CD4-positive, CD25-positive, alpha-beta regulatory T cell (primary cell): ENCODE data around the gene LMO2. TPM values are rescaled to one million over a fixed set of nuclear protein-coding genes. Genes with fewer than 3 reads are reported as not detected.
A peak's percentile ranks its signal among the peaks of the same experiment; 100 is the strongest.

ENCODE experiments used
- ATAC-seq, 2 donors: fragments of 150-1000 bp; cut with Tn5 transposase; one replicate each; pipeline ENCODE4 v1.10.0; 2021; ENCODE audit warnings: low read depth in 2 of 2, moderate number of reproducible peaks in 2 of 2, moderate library complexity in 1 of 2
- DNase-seq, 3 donors: peaks; one replicate each; pipeline versions ENCODE4 v3.0.0 to v3.0.0-alpha.2; 2012 to 2022; ENCODE audit warnings: mixed read lengths in 1 of 3
- H3K27ac ChIP-seq: one replicate; pipeline ENCODE4 v1.7.0; 2013; ENCODE audit warnings: mild to moderate bottlenecking, low read length; ENCODE audit not compliant: insufficient read depth, poor library complexity, severe bottlenecking
- H3K27me3 ChIP-seq: one replicate; pipeline ENCODE4 v1.7.0; 2013; ENCODE audit warnings: low read length; ENCODE audit not compliant: control insufficient read depth, insufficient read depth
- H3K36me3 ChIP-seq: one replicate; pipeline ENCODE4 v1.7.0; 2013; ENCODE audit warnings: mild to moderate bottlenecking, low read length, moderate library complexity; ENCODE audit not compliant: control insufficient read depth, insufficient read depth
- H3K4me1 ChIP-seq: 2 replicates; pipeline ENCODE4 v1.7.0; 2013; ENCODE audit warnings: mild to moderate bottlenecking, low read length; ENCODE audit not compliant: insufficient read depth, control insufficient read depth, poor library complexity, severe bottlenecking
- H3K4me3 ChIP-seq: one replicate; pipeline ENCODE4 v1.7.0; 2013; ENCODE audit warnings: low read depth, mild to moderate bottlenecking, low read length, moderate library complexity
- H3K9me3 ChIP-seq, 2 experiments: 1 replicate in 1 of 2; 2 replicates in 1 of 2; pipeline ENCODE4 v1.7.0; 2013; ENCODE audit warnings: low read length in 2 of 2, mild to moderate bottlenecking in 1 of 2, moderate library complexity in 1 of 2; ENCODE audit not compliant: control insufficient read depth in 2 of 2
- H3K27ac Mint-ChIP-seq, 3 donors: one replicate each; pipeline ENCODE4 v1.8.0; 2020 to 2022; ENCODE audit warnings: mild to moderate bottlenecking in 3 of 3, mixed read lengths in 3 of 3, moderate library complexity in 2 of 3
- H3K27me3 Mint-ChIP-seq: one replicate; pipeline ENCODE4 v1.8.0; 2022; ENCODE audit warnings: mild to moderate bottlenecking, mixed read lengths
- H3K36me3 Mint-ChIP-seq: one replicate; pipeline ENCODE4 v1.8.0; 2020; ENCODE audit warnings: mixed read lengths
- H3K4me1 Mint-ChIP-seq, 4 donors: one replicate each; pipeline ENCODE4 v1.8.0; 2020 to 2022; ENCODE audit warnings: mixed read lengths in 4 of 4, mild to moderate bottlenecking in 1 of 4
- H3K4me3 Mint-ChIP-seq, 4 donors: one replicate each; pipeline ENCODE4 v1.8.0; 2020 to 2022; ENCODE audit warnings: mild to moderate bottlenecking in 4 of 4, mixed read lengths in 4 of 4, moderate library complexity in 3 of 4
- H3K9me3 Mint-ChIP-seq, 7 donors: one replicate each; pipeline ENCODE4 v1.8.0; 2020 to 2022; ENCODE audit warnings: mixed read lengths in 7 of 7, mild to moderate bottlenecking in 3 of 7, moderate library complexity in 2 of 7
- polyA plus RNA-seq, 4 donors: library from polyadenylated mRNA; unstranded; fragments of 300-500 nt; fragmentation: Illumina TruSeq; gene quantifications; one replicate each; pipeline ENCODE4 v1.2.3, GENCODE V29; 2021
- total RNA-seq: library from RNA; stranded (reverse); gene quantifications from one replicate; pipeline ENCODE4 v1.2.3, GENCODE V29; 2022

Gene LMO2
- total and polyA plus RNA-seq, 5 donors from 2014 or later = 0.13 to 1.9 TPM; not detected in 3

DNA sequence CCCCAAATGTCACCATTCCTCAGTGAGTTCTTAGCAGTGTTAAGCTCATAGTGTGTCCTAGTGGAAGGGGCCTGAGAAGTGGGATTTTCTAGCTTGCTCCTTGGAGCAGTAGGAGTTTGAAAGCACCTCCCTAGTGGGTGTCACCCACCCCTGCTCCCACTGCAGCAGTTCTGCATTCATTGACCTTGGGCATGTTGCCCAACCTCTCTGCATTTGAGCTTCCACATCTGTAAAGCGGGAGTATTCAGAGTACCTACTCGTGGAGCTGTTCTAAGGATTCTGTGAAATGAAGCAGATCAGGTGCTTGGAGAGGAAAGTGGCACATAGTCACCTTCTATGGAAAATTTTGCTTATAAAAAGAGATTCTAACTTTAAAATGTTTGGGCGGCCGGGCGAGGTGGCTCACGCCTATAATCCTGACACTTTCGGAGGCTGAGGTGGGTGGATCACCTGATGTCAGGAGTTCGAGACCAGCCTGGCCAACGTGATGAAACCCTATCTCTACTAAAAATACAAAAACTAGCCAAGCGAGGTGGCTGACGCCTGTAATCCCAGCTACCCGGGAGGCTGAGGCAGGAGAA, 16.9 kb downstream of the LMO2 start:
- no peaks in the 10 kb centered on the region for H3K36me3 ChIP-seq
- no peaks in the 10 kb centered on the region for H3K9me3 ChIP-seq
- peaks cover 8% of the 10 kb centered on the region for H3K4me1 ChIP-seq
- H3K27ac ChIP-seq = no peak overlapping the region
- Mint-ChIP-seq H3K27me3 (peaks cover 66% of the 10 kb centered on the region), H3K9me3 (peaks cover 0 to 3% (median 0%) of the 10 kb centered on the region in 7 donors), H3K36me3 (no peaks in the 10 kb centered on the region), H3K27ac (no peak overlapping the region), H3K4me1 (peaks cover 0 to 6% (median 1%) of the 10 kb centered on the region in 4 donors), H3K4me3 (no peak overlapping the region)
- ATAC-seq (no peak), DNase-seq (no peak)
- H3K4me3 ChIP-seq = no peak overlapping the region
- peaks cover 21% of the 10 kb centered on the region for H3K27me3 ChIP-seq

DNA sequence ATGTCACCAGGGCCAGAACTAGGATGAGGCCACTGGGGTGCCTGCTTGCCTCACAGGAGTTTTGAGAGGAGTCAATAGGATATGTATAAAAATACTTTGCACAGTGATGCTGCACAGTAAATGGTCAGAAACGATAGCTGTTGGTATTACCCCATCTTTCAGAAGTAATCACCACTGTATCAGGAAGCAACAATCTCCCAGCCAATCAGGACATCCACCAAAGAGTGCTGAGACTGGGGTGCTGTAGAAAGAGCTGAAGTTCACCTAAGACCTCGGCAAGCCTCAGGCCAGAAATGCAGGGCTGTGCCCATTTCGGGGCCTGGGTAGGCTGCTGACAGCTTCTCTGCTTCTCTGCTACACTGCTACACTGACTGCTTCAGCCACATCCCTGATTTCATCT, 17.4 kb downstream of the LMO2 start:
- H3K9me3 Mint-ChIP-seq = peaks cover 0 to 2% (median 0%) of the 10 kb centered on the region in 7 donors
- peaks cover 9% of the 10 kb centered on the region for H3K4me1 ChIP-seq
- no peak overlapping the region for H3K27ac Mint-ChIP-seq
- H3K4me3 Mint-ChIP-seq = no peak overlapping the region
- H3K36me3 ChIP-seq = no peaks in the 10 kb centered on the region
- H3K36me3 Mint-ChIP-seq = no peaks in the 10 kb centered on the region
- peaks cover 21% of the 10 kb centered on the region for H3K27me3 ChIP-seq
- no peak overlapping the region for H3K27ac ChIP-seq
- H3K4me3 ChIP-seq = no peak overlapping the region
- ATAC-seq (no peak), DNase-seq (no peak)
- peaks cover 0 to 10% (median 3%) of the 10 kb centered on the region in 4 donors for H3K4me1 Mint-ChIP-seq
- no peaks in the 10 kb centered on the region for H3K9me3 ChIP-seq
- peaks cover 69% of the 10 kb centered on the region for H3K27me3 Mint-ChIP-seq

DNA sequence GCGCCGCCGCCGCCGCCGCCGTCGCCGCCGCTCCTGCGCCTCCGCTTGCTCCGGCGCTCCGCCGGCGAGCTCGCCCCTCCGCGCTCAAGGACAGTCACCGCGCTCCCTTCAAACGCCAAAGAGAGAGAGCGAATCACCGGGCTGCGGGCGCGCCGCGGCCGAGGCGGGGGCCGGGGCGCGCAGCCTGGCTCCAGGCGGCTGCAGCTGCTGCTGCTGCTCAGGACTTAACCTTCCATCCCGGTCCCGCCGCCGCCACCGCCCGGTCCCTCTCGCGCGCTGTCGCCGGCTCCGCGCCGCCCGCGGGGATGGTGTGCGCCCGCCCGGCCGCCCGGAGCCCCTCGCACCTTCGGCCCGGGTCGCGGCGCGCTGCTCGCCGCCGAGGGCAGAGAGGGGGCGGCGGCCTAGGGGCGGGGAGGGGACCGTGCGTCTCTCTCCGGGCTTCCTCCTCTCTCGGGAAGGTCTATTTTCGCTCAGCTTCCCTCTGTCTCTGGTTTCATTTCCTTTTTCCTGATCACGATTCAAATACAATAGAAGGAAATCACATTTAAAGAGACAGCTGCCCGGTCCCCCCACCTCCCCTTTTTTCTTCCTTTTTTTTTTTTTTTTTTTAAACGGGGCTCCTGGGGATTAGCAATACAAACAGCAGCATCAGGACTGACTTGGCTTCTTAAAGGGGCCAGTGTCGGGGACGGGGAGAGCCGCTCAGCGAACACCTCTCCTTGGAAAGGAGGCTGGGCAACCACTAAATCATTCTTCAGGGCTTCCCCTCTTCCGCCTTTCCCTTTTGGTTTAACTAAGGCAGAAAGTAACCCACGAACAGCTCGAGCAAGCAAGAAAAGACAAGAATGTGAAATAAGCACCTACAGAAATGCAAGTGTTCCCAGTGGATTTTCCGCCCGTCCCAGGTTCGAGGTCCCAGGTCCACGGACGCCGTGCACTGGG, 22.1 kb downstream of the LMO2 start:
- H3K36me3 ChIP-seq = no peaks in the 10 kb centered on the region
- peaks cover 13% of the 10 kb centered on the region for H3K4me1 ChIP-seq
- Mint-ChIP-seq H3K27ac (peak overlapping the region in 2 of 3 donors; percentile 42 to 60), H3K36me3 (no peaks in the 10 kb centered on the region), H3K4me1 (peaks cover 0 to 19% (median 7%) of the 10 kb centered on the region in 4 donors), H3K27me3 (peaks cover 77% of the 10 kb centered on the region), H3K4me3 (peak overlapping the region; percentile 83 to 90 (median 85)), H3K9me3 (no peaks in the 10 kb centered on the region)
- ATAC-seq (peak; percentile 35 to 41), DNase-seq (no peak)
- peaks cover 50% of the 10 kb centered on the region for H3K27me3 ChIP-seq
- no peaks in the 10 kb centered on the region for H3K9me3 ChIP-seq
- peak overlapping the region; percentile 37 for H3K4me3 ChIP-seq
- H3K27ac ChIP-seq = no peak overlapping the region

DNA sequence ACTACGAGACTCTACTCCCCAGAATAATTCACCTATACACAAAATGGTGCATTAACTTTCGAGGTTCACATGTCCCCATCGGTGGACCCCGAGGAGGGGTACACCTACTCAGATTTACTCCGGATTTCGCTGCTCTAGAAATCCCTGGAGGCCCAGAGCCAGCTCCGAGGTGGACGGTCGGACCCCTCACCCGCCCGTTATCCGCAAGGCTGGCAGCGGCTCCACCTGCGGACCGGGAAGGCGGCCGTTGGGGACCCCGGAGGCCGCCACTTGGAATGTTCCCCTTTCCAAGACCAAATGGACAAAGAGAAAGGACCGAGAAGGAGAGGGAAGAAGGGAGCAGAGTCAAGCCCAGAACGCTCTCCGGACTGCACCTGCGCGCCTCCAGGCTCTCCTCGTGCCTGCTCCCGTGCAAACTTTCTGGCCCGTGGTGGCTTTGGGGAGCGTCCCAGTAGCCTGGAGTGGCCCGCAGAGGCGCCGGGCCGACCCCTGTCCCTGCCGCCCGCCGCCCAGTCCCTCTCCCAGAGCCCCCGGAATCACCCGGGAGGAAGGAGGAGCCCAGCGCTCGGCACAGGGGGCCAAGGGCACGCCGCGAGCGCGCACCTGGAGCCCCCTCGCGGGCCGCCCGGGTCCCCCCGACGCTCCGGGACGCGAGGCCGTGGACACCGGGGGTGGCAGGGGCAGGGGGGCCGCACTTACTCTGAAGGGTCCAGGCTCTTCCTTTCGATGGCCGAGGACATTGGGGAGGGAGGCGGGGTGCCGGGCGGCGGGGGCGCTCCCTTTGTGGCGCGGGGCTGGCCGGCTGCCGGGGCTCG, 23.0 kb downstream of the LMO2 start:
- Mint-ChIP-seq H3K4me1 (peaks cover 0 to 19% (median 7%) of the 10 kb centered on the region in 4 donors), H3K36me3 (no peaks in the 10 kb centered on the region), H3K27ac (no peak overlapping the region), H3K4me3 (peak overlapping the region; percentile 8 to 75 (median 65)), H3K9me3 (peaks cover 0 to under 1% (median 0%) of the 10 kb centered on the region in 7 donors), H3K27me3 (peaks cover 82% of the 10 kb centered on the region)
- Histone ChIP-seq H3K36me3 (no peaks in the 10 kb centered on the region), H3K9me3 (no peaks in the 10 kb centered on the region), H3K27me3 (peaks cover 49% of the 10 kb centered on the region), H3K4me3 (no peak overlapping the region), H3K4me1 (peaks cover 13% of the 10 kb centered on the region), H3K27ac (no peak overlapping the region)
- ATAC-seq (no peak), DNase-seq (no peak)

DNA sequence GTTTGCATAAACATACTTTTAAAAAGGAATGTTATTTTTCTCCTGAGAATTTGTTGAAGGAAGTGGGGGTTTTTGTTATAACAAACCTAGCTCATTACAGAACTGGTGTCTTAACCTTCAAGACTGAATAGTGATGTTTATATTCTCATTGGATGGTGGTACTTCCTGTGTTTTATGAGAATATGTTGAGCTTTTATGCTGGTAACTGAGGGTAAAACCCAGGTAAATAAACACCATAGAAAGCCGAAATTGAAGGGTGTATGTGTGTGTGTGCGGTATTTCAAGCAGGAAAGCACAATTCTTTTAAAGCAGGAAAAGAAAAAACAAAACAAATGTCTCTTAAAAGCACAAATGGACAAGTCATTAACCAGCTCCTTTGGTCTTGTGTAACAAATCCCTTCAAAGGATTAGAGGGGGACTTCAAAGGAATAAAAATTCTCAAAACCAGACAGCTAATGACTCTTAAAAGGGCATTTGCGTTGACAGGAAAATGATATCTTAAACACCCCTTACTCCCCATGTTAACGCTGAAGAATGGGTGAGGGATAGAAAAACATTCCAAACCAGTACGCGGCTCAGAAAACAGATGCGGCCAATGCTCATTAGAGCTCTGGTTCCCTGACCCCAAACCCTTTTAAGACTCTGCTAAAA, 23.8 kb downstream of the LMO2 start:
- DNase-seq = no peak
- H3K36me3 ChIP-seq = no peaks in the 10 kb centered on the region
- no peak for ATAC-seq
- peaks cover 0 to 3% (median 0%) of the 10 kb centered on the region in 7 donors for H3K9me3 Mint-ChIP-seq
- H3K36me3 Mint-ChIP-seq = no peaks in the 10 kb centered on the region
- H3K27ac Mint-ChIP-seq = no peak overlapping the region
- H3K9me3 ChIP-seq = no peaks in the 10 kb centered on the region
- H3K4me1 Mint-ChIP-seq = peaks cover 0 to 19% (median 7%) of the 10 kb centered on the region in 4 donors
- H3K27ac ChIP-seq = no peak overlapping the region
- H3K4me3 Mint-ChIP-seq = peak overlapping the region; percentile 8 to 75 (median 65)
- peaks cover 50% of the 10 kb centered on the region for H3K27me3 ChIP-seq
- H3K4me3 ChIP-seq = no peak overlapping the region
- peaks cover 13% of the 10 kb centered on the region for H3K4me1 ChIP-seq
- peaks cover 81% of the 10 kb centered on the region for H3K27me3 Mint-ChIP-seq

DNA sequence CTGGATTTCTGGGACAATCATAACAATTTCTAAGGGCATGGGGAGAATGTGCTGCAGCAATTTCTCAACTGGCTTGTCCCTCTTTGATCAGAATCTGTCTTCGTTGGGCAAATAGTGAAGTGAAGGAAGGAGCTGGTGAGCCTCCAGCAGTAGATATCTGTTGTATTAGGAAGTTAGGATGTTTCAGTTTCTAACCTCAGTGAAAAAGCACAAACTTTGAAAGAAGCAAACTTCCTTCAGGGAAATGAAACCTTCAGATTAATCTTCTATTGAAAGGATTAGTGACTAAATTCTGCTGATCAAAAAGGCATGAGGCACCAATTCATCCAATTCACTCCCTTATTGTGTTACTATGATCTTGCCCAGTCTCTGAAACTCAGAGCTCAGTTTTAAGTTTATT, 24.3 kb downstream of the LMO2 start:
- Mint-ChIP-seq H3K9me3 (peaks cover 0 to 3% (median 0%) of the 10 kb centered on the region in 7 donors), H3K27ac (no peak overlapping the region), H3K4me1 (peaks cover 0 to 19% (median 7%) of the 10 kb centered on the region in 4 donors), H3K36me3 (no peaks in the 10 kb centered on the region), H3K4me3 (peak overlapping the region in 2 of 4 donors; percentile 8 to 51), H3K27me3 (peaks cover 75% of the 10 kb centered on the region)
- Histone ChIP-seq H3K9me3 (no peaks in the 10 kb centered on the region), H3K4me3 (no peak overlapping the region), H3K4me1 (peaks cover 13% of the 10 kb centered on the region), H3K36me3 (no peaks in the 10 kb centered on the region), H3K27me3 (peaks cover 48% of the 10 kb centered on the region), H3K27ac (no peak overlapping the region)
- DNase-seq (no peak), ATAC-seq (no peak)

DNA sequence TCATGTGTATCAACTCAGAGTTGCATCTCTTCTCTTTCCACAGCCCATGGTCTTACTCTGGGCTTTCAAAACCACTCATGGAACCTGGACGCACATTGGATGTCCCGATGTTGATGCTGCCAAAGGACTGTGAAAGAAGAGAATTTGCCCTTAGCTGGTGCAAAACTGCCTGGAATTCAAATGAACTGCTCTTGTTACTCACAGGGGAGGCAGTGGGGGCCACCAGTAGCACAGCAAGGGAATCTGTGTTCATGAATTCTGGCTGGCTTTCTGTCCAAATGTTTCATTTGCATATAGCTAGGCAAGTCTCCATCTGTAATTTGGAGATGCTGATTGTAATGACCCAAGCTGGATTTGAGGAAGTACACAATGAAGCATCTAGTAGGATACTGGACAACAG, 24.9 kb downstream of the LMO2 start:
- peaks cover 0 to 19% (median 7%) of the 10 kb centered on the region in 4 donors for H3K4me1 Mint-ChIP-seq
- H3K27me3 Mint-ChIP-seq = peaks cover 70% of the 10 kb centered on the region
- ATAC-seq (no peak), DNase-seq (no peak)
- Histone ChIP-seq H3K36me3 (no peaks in the 10 kb centered on the region), H3K4me1 (peaks cover 13% of the 10 kb centered on the region), H3K27ac (no peak overlapping the region), H3K27me3 (peaks cover 45% of the 10 kb centered on the region), H3K4me3 (no peak overlapping the region), H3K9me3 (no peaks in the 10 kb centered on the region)
- no peaks in the 10 kb centered on the region for H3K36me3 Mint-ChIP-seq
- H3K9me3 Mint-ChIP-seq = peaks cover 0 to 3% (median 0%) of the 10 kb centered on the region in 7 donors
- H3K4me3 Mint-ChIP-seq = no peak overlapping the region
- H3K27ac Mint-ChIP-seq = no peak overlapping the region
